Liver (tissue), 2 donors: Measurements from ENCODE around the gene SLC22A31.

Experiments
- YY1 ChIP-seq: IDR thresholded peaks from 2 replicates; pipeline ENCODE4 v1.6.1; 2016; ENCODE audit warnings: antibody characterized with exemption, mild to moderate bottlenecking
- TF ChIP-seq, protein P1 (sequence below): fragments of 150-350 bp; IDR thresholded peaks from 2 replicates; pipeline ENCODE4 v1.5.1; 2017; ENCODE audit warnings: improper control_type of control experiment, low read depth, low read length; ENCODE audit not compliant: missing input control
- donor health status: healthy.

DNA sequence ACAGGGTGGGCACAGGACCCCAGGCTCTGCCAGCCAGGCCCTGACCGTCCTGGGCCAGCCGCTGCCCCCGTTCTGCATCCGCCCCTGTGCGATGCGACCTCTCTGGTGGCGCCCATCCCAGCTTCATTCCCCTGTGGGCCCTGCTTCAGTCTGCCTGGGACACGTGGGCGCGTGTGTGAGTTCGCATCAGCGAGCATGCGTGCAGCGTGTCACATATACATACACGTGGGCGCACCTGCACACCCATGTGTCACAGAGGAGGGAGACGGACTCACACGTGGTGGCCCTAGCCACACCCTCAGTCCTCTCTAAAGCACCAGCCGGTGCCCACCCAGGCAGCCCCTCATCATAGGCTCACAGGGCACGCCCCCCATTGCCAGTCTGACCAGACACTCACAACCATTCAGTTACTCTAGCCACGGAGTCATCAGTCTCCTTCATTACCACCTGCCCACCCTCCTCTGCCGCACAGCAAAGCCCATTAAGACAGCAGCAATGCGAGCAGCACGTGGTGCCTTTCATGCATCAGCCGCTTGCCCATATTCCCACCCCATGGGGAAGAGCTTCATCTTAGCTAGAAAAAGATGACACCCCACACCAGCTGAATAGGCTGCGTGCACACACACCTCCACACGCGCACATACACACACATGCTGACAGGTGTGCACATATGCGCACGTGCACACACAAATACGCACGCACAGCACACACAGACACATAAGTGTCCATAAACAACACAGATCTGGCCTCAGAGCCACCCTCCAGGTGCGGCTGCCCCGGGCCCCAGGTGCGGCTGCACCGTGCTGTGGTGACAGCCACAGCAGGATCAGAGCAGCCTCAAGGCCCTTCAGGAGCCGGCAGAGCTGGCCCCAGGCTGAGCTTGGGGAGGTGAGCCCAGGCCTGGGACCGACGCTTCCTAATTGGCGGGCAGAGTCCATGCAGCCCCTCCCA, 38.3 kb downstream of the SLC22A31 start:
- TF ChIP-seq, protein P1, sequence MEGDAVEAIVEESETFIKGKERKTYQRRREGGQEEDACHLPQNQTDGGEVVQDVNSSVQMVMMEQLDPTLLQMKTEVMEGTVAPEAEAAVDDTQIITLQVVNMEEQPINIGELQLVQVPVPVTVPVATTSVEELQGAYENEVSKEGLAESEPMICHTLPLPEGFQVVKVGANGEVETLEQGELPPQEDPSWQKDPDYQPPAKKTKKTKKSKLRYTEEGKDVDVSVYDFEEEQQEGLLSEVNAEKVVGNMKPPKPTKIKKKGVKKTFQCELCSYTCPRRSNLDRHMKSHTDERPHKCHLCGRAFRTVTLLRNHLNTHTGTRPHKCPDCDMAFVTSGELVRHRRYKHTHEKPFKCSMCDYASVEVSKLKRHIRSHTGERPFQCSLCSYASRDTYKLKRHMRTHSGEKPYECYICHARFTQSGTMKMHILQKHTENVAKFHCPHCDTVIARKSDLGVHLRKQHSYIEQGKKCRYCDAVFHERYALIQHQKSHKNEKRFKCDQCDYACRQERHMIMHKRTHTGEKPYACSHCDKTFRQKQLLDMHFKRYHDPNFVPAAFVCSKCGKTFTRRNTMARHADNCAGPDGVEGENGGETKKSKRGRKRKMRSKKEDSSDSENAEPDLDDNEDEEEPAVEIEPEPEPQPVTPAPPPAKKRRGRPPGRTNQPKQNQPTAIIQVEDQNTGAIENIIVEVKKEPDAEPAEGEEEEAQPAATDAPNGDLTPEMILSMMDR = no peak
- no peak for TF ChIP-seq YY1
